Peyer's patch (tissue), 4 donors: ENCODE data around the gene OGA. TPM values are rescaled to one million over a fixed set of nuclear protein-coding genes. Genes with fewer than 3 reads are reported as not detected.
"Not testable (repeated sequence)": the region's sequence is repeated elsewhere in the genome, so short reads cannot be mapped to it uniquely, and the experiment has no call there.

Experiments
- DNase-seq, 3 donors: peaks; one replicate each; pipeline ENCODE4 v3.0.0-alpha.2; 2017 to 2019
- H3K27ac ChIP-seq, 4 donors: fragments of 200-600 bp; sonication (generic); one replicate each; pipeline ENCODE4 v1.5.1; 2016 to 2019
- H3K27me3 ChIP-seq, 2 donors: fragments of 200-600 bp; sonication (generic); one replicate each; pipeline ENCODE4 v1.5.1; 2019
- H3K36me3 ChIP-seq, 3 donors: fragments of 200-600 bp; sonication (generic); one replicate each; pipeline ENCODE4 v1.5.1; 2016 to 2019
- H3K4me1 ChIP-seq, 4 donors: fragments of 200-600 bp; sonication (generic); one replicate each; pipeline ENCODE4 v1.5.1; 2016 to 2019
- H3K4me3 ChIP-seq, 4 donors: fragments of 200-600 bp; sonication (generic); 1 replicate in 3 of 4; 2 replicates in 1 of 4; pipeline ENCODE4 v1.5.1; 2016 to 2019; ENCODE audit warnings: mild to moderate bottlenecking in 1 of 4
- H3K9me3 ChIP-seq, 4 donors: fragments of 200-600 bp; sonication (generic); one replicate each; pipeline ENCODE4 v1.5.1; 2016 to 2019; ENCODE audit warnings: mild to moderate bottlenecking in 1 of 4
- POLR2A ChIP-seq, 2 donors: fragments of 450-650 bp; IDR thresholded peaks; one replicate each; pipeline ENCODE4 v1.5.1; 2017; ENCODE audit warnings: antibody characterized with exemption in 2 of 2, mild to moderate bottlenecking in 2 of 2, moderate library complexity in 2 of 2
- total RNA-seq, 4 donors: library from RNA; depleted of rRNA; stranded (reverse); fragments of >200 nt; gene quantifications; one replicate each; pipeline ENCODE4 v1.1.0, GENCODE V29; 2016
- TF ChIP-seq, protein P1 (sequence below), 6 experiments: fragments of 450-650 bp in 4 of 6; fragments of 200-600 bp in 2 of 6; sonication (generic) in 1 of 6; IDR thresholded peaks; one replicate each; pipeline ENCODE4 v1.5.1; 2017 to 2019; ENCODE audit warnings: antibody characterized with exemption in 6 of 6, mild to moderate bottlenecking in 3 of 6, moderate library complexity in 1 of 6

The OGA gene
- total RNA-seq, 4 donors from 2014 or later, result 142 to 367 (median 173) TPM

DNA sequence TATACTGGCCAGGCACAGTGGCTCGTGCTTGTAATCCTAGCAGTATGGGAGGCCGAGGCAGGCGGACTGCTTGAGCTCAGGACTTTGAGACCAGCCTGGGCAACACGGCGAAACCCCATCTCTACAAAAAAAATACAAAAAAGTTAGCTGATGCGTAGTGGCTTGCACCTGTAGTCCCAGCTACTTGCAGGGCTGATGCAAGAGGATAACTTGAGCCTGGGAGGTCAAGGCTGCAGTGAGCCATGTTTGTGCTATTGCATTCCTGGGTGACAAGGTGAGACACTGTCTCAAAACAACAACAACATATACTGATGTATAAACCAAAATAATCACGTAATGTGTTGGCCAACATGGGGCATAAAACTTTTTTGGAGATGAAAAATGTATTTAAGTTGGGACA, 28.6 kb downstream of the OGA start:
- Histone ChIP-seq H3K4me1 (peaks cover 0 to 4% (median 0%) of the 10 kb centered on the region in 4 donors), H3K4me3 (no peak overlapping the region), H3K9me3 (no peaks in the 10 kb centered on the region), H3K27me3 (no peaks in the 10 kb centered on the region), H3K36me3 (peaks cover 0 to 97% (median 0%) of the 10 kb centered on the region in 3 donors), H3K27ac (no peak overlapping the region)
- TF ChIP-seq, protein P1, sequence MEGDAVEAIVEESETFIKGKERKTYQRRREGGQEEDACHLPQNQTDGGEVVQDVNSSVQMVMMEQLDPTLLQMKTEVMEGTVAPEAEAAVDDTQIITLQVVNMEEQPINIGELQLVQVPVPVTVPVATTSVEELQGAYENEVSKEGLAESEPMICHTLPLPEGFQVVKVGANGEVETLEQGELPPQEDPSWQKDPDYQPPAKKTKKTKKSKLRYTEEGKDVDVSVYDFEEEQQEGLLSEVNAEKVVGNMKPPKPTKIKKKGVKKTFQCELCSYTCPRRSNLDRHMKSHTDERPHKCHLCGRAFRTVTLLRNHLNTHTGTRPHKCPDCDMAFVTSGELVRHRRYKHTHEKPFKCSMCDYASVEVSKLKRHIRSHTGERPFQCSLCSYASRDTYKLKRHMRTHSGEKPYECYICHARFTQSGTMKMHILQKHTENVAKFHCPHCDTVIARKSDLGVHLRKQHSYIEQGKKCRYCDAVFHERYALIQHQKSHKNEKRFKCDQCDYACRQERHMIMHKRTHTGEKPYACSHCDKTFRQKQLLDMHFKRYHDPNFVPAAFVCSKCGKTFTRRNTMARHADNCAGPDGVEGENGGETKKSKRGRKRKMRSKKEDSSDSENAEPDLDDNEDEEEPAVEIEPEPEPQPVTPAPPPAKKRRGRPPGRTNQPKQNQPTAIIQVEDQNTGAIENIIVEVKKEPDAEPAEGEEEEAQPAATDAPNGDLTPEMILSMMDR (IDR thresholded peaks at IDR 0.05), result no peak
- TF ChIP-seq POLR2A (IDR thresholded peaks at IDR 0.05), result no peak
- no peak for DNase-seq

DNA sequence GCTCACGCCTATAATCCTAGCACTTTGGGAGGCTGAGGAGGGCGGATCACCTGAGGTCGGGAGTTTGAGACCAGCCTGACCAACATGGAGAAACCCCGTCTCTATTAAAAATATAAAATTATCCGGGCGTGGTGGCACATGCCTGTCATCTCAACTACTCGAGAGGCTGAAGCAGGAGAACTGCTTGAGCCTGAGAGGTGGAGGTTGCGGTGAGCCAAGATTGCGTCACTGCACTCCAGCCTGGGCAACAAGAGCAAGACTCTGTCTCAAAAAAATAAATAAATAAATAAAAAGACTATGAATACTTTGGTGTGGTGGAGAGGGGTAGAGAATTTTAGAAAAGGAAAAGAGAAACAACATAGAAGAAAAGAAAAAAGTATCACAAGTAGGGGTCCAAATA, 29.0 kb downstream of the OGA start:
- not testable (repeated sequence) for H3K4me3 ChIP-seq, H3K27ac ChIP-seq, H3K27me3 ChIP-seq, H3K9me3 ChIP-seq, DNase-seq, H3K4me1 ChIP-seq
- peaks cover 0 to 92% (median 0%) of the 10 kb centered on the region in 3 donors for H3K36me3 ChIP-seq

DNA sequence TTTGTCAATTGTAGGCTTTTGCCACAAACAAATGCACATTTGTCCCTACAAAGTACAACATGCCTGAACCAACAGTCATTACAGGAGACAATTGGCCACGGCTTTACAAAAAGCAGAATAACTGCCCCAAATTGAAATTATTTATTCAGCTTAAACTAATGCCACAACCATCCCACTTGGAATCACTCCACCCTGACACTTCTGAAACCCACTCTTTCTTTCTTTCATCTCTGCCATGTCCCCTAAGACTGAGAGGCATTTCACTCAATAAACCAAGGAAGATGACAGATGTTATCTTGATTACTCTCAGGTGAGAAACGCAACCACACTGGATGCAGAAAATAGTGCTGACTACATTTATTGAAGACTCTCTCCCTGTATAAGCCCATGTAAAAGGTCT, 32.4 kb downstream of the OGA start:
- no peaks in the 10 kb centered on the region for H3K9me3 ChIP-seq
- peaks cover 0 to 58% (median 0%) of the 10 kb centered on the region in 3 donors for H3K36me3 ChIP-seq
- no peaks in the 10 kb centered on the region for H3K27me3 ChIP-seq
- H3K4me1 ChIP-seq, result peaks cover 0 to 14% (median 4%) of the 10 kb centered on the region in 4 donors
- DNase-seq, result no peak
- no peak for TF ChIP-seq POLR2A (IDR thresholded peaks at IDR 0.05)
- TF ChIP-seq, protein P1 (IDR thresholded peaks at IDR 0.05), result no peak
- H3K27ac ChIP-seq, result no peak overlapping the region
- no peak overlapping the region for H3K4me3 ChIP-seq

DNA sequence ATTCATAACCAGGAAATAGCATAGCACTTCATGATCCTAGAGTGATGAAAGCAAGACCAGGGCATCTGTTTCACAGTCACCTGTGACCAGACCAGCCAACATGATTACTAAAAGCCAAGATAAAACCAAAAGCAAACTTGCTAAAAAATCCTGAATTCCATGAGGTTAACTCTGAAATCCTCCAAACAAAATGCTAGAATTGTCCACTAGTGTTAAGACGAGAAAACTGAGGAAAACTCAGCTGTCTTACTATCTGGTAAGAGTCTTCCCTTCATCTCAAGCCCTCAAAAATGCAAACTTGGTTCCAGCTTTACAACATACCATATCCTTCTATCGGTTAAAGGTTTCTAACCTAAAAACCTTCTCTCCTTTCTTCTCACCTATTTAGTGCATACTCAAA, 33.7 kb downstream of the OGA start:
- no peak overlapping the region for H3K4me3 ChIP-seq
- no peak for TF ChIP-seq POLR2A (IDR thresholded peaks at IDR 0.05)
- TF ChIP-seq, protein P1 (IDR thresholded peaks at IDR 0.05), result no peak
- H3K27ac ChIP-seq, result no peak overlapping the region
- no peaks in the 10 kb centered on the region for H3K9me3 ChIP-seq
- DNase-seq, result no peak
- no peaks in the 10 kb centered on the region for H3K27me3 ChIP-seq
- peaks cover 2 to 22% (median 11%) of the 10 kb centered on the region in 4 donors for H3K4me1 ChIP-seq
- peaks cover 0 to 46% (median 0%) of the 10 kb centered on the region in 3 donors for H3K36me3 ChIP-seq

DNA sequence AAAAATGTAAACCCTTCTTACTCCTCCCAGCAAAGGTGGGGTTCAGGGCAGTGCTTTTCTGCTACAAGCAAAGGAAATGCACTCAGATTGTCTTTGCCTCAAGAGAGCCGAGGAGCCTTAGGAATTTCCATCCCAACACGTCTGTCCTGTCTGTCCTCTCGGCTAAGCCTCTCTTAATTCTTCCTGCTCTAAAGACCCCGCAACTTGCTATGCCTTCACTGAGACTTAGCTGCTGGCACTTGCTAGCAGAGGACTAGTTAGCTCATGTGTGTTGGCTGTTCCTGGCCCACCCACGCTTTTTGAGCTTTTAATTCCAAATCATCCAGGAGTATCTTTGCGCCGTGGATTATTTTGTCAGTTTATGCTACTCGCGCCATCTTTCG, 34.5 kb downstream of the OGA start:
- TF ChIP-seq POLR2A (IDR thresholded peaks at IDR 0.05), result no peak
- TF ChIP-seq, protein P1 (IDR thresholded peaks at IDR 0.05), result no peak
- Histone ChIP-seq H3K27ac (peak overlapping the region; percentile 3 to 68 (median 20)), H3K4me1 (peaks cover 3 to 30% (median 15%) of the 10 kb centered on the region in 4 donors), H3K4me3 (peak overlapping the region; percentile 51 to 60 (median 58)), H3K27me3 (no peaks in the 10 kb centered on the region), H3K36me3 (peaks cover 0 to 37% (median 0%) of the 10 kb centered on the region in 3 donors), H3K9me3 (no peaks in the 10 kb centered on the region)
- DNase-seq, result peak in 1 of 3 donors; percentile 40

DNA sequence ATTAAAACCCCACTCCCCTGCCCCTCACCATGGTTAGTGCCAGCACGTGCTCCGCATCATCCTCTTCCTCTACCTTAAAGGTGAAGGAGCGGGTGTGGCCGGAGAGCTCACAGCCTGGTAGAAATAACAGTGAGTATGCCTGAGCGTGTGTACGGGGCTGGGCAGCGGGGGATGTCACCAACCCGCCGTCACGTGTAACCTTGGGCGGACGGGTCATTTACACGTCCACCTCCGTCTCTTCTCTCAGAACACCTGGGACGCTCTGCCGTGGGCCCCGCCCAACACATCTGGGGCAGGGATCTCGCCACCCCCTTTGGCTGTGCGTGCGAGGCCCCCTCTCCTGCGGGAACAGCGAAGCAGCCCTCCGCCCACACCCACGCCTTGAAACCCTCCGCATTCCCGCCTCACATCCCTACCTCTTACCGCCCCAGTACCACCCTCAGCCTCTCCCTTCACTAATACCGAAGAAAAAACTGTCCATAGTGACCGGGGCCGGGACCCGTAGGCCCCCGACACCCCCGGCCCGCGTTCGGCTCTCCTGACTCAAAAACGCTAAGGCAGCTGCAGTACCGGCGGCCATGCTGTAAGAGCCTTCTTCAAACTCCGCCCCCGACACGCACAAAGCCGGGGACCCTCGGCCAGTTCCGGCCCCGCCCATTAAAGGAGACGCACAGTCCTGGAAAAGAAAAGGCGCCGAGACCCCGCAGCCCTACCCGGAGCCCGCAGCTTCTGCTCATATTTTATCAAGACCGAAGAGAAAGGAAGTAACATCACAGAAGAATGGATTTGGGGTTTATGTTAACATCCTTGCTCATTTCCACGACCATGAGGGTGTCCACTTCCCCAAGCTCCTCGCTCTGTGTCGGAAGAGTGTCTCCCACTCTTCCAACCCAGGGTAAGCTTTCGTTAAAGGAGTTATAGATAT, 35.2 kb downstream of the OGA start, which contains the start of gene NPM3:
TSS of gene NPM3 (minus strand) at position 636 of the 925 bp plus-strand sequence. CDS start at position 580, 56 bp downstream.
- no peak for TF ChIP-seq POLR2A (IDR thresholded peaks at IDR 0.05)
- peak within 1 kb of the TSS; percentile 3 to 68 (median 20) for H3K27ac ChIP-seq
- peak within 1 kb of the TSS; percentile 51 to 60 (median 58) for H3K4me3 ChIP-seq
- H3K36me3 ChIP-seq, result peaks cover 0 to 31% (median 0%) of the 10 kb centered on the region in 3 donors
- peak; percentile 83 to 92 (median 86) for DNase-seq
- H3K9me3 ChIP-seq, result no peaks in the 10 kb centered on the region
- no peaks in the 10 kb centered on the region for H3K27me3 ChIP-seq
- H3K4me1 ChIP-seq, result peaks cover 3 to 37% (median 16%) of the 10 kb centered on the region in 4 donors
